Tibial artery (tissue), 4 donors: ENCODE measurements around the gene ATF6B.
A peak's percentile ranks its signal among the peaks of the same experiment; 100 is the strongest.

Experiments used
- DNase-seq, 2 donors: peaks; one replicate each; pipeline ENCODE4 v3.0.0-alpha.2; 2019
- H3K27ac ChIP-seq, 2 donors: fragments of 200-600 bp; sonication (generic) in 1 of 2; 1 replicate in 1 of 2; 2 replicates in 1 of 2; pipeline ENCODE4 v1.5.1; 2018 to 2019; ENCODE audit warnings: mild to moderate bottlenecking in 1 of 2
- H3K27me3 ChIP-seq, 2 donors: fragments of 200-600 bp; sonication (generic) in 1 of 2; one replicate each; pipeline versions ENCODE4 v1.5.1 to v1.6.0; 2016 to 2019
- H3K36me3 ChIP-seq, 3 donors: fragments of 200-600 bp; sonication (generic) in 2 of 3; one replicate each; pipeline ENCODE4 v1.5.1; 2016 to 2019; ENCODE audit warnings: mild to moderate bottlenecking in 2 of 3
- H3K4me1 ChIP-seq, 4 donors: fragments of 200-600 bp; sonication (generic) in 2 of 4; 1 replicate in 3 of 4; 2 replicates in 1 of 4; pipeline ENCODE4 v1.5.1; 2016 to 2019
- H3K4me3 ChIP-seq, 2 donors: fragments of 200-600 bp; sonication (generic) in 1 of 2; 1 replicate in 1 of 2; 2 replicates in 1 of 2; pipeline ENCODE4 v1.5.1; 2018 to 2019; ENCODE audit warnings: mild to moderate bottlenecking in 2 of 2
- H3K9me3 ChIP-seq, 3 donors: fragments of 200-600 bp; sonication (generic) in 1 of 3; one replicate each; pipeline ENCODE4 v1.5.1; 2016 to 2019
- CTCF ChIP-seq, 2 experiments: fragments of 200-600 bp in 1 of 2; fragments of 450-650 bp in 1 of 2; IDR thresholded peaks; one replicate each; pipeline ENCODE4 v1.5.1; 2017 to 2019; ENCODE audit warnings: antibody characterized with exemption in 2 of 2, mild to moderate bottlenecking in 1 of 2, moderate library complexity in 1 of 2
- intact Hi-C: fragments of 100-400 bp; cut with DNase I; formaldehyde crosslinking; loops from one replicate; pipeline ENCODE4 v1.15.0; 2023; ENCODE audit warnings: low total_unique reads

Gene ATF6B

GRCh38 chr6:32149932-32150870 lies 22.2 kb upstream of the ATF6B start:
- DNase-seq: no peak
- Histone ChIP-seq H3K36me3 (peaks cover 4 to 11% (median 11%) of the 10 kb centered on the region in 3 donors), H3K4me1 (peaks cover 0 to 39% (median 33%) of the 10 kb centered on the region in 4 donors), H3K27ac (peak overlapping the region; percentile 5 to 98), H3K27me3 (no peaks in the 10 kb centered on the region), H3K9me3 (no peaks in the 10 kb centered on the region), H3K4me3 (peak overlapping the region; percentile 67 to 81)
- no peak for TF ChIP-seq CTCF (IDR thresholded peaks at IDR 0.05)
- intact Hi-C loops: loop anchor here (5.0 kb wide), 1 partner anchor 63 kb away; no protein-coding TSS in a partner anchor

GRCh38 chr6:32149092-32149755 lies 21.2 kb upstream of the ATF6B start:
- Histone ChIP-seq H3K9me3 (no peaks in the 10 kb centered on the region), H3K27ac (no peak overlapping the region), H3K27me3 (no peaks in the 10 kb centered on the region), H3K4me3 (peak overlapping the region in 1 of 2 donors; percentile 17), H3K4me1 (peaks cover 0 to 33% (median 28%) of the 10 kb centered on the region in 4 donors), H3K36me3 (peaks cover 4 to 11% (median 11%) of the 10 kb centered on the region in 3 donors)
- DNase-seq: no peak
- TF ChIP-seq CTCF (IDR thresholded peaks at IDR 0.05): no peak
- intact Hi-C loops: no loop called here

GRCh38 chr6:32148289-32149091 lies 20.4 kb upstream of the ATF6B start:
- peak overlapping the region in 1 of 2 donors; percentile 17 for H3K4me3 ChIP-seq
- H3K27ac ChIP-seq: no peak overlapping the region
- H3K36me3 ChIP-seq: peaks cover 4 to 11% (median 11%) of the 10 kb centered on the region in 3 donors
- H3K9me3 ChIP-seq: no peaks in the 10 kb centered on the region
- H3K27me3 ChIP-seq: no peaks in the 10 kb centered on the region
- intact Hi-C loops: no loop called here
- DNase-seq: peak in 1 of 2 donors; percentile 58
- H3K4me1 ChIP-seq: peaks cover 0 to 33% (median 28%) of the 10 kb centered on the region in 4 donors
- TF ChIP-seq CTCF (IDR thresholded peaks at IDR 0.05): no peak

- peaks cover 4 to 11% (median 11%) of the 10 kb centered on the region in 3 donors for H3K36me3 ChIP-seq
- intact Hi-C loops: no loop called here
- DNase-seq: no peak
- H3K27ac ChIP-seq: no peak overlapping the region
- no peak for TF ChIP-seq CTCF (IDR thresholded peaks at IDR 0.05)
- H3K4me3 ChIP-seq: no peak overlapping the region
- H3K27me3 ChIP-seq: no peaks in the 10 kb centered on the region
- H3K9me3 ChIP-seq: no peaks in the 10 kb centered on the region
- peaks cover 0 to 25% (median 22%) of the 10 kb centered on the region in 4 donors for H3K4me1 ChIP-seq
Observed at GRCh38 chr6:32147401-32148132, 19.5 kb upstream of the ATF6B start.
